Keratinocyte (primary cell): Measurements from ENCODE around the gene ZNF780A. TPM values are rescaled to one million over a fixed set of nuclear protein-coding genes. Genes with fewer than 3 reads are reported as not detected.

Source experiments
- DNase-seq: peaks from one replicate; pipeline ENCODE4 v3.0.0-alpha.2; 2011; ENCODE audit warnings: low read depth, missing footprints, low spot score
- FAIRE-seq: peaks from 2 replicates; lab custom pipeline; 2011; peaks lifted over from hg19 to GRCh38; lab: Jason Lieb, UNC
- H2AFZ ChIP-seq: 2 replicates; pipeline ENCODE4 v1.6.0; 2012; ENCODE audit warnings: low read length, control low read depth, inconsistent platforms; ENCODE audit not compliant: control insufficient read depth
- H3K27ac ChIP-seq: 2 replicates; pipeline ENCODE4 v1.5.1; 2011; ENCODE audit warnings: low read length; ENCODE audit not compliant: control insufficient read depth, insufficient read depth
- H3K27me3 ChIP-seq: 3 replicates; pipeline ENCODE4 v1.6.0; 2011; ENCODE audit warnings: low read length; ENCODE audit not compliant: control insufficient read depth, insufficient read depth; ENCODE audit errors: extremely low read depth
- H3K36me3 ChIP-seq, 2 experiments: 2 replicates in 1 of 2; 3 replicates in 1 of 2; pipeline ENCODE4 v1.5.1; 2011; ENCODE audit warnings: low read length in 2 of 2, mild to moderate bottlenecking in 1 of 2; ENCODE audit not compliant: control insufficient read depth in 2 of 2, insufficient read depth in 2 of 2; ENCODE audit errors: extremely low read depth in 1 of 2
- H3K4me1 ChIP-seq: 3 replicates; pipeline ENCODE4 v1.5.1; 2011; ENCODE audit warnings: low read length; ENCODE audit not compliant: control insufficient read depth, insufficient read depth; ENCODE audit errors: extremely low read depth
- H3K4me2 ChIP-seq: 3 replicates; pipeline ENCODE4 v1.6.0; 2011; ENCODE audit warnings: low read depth, low read length; ENCODE audit not compliant: control insufficient read depth, insufficient read depth; ENCODE audit errors: extremely low read depth
- H3K4me3 ChIP-seq, 3 experiments: fragments of 200-600 bp in 1 of 3; sonication (generic) in 1 of 3; 2 replicates in 2 of 3; 3 replicates in 1 of 3; pipeline ENCODE4 v1.5.1; 2011 to 2016; ENCODE audit warnings: low read length in 3 of 3, mild to moderate bottlenecking in 3 of 3, control low read depth in 2 of 3, inconsistent platforms in 1 of 3, low read depth in 1 of 3, mixed read lengths in 1 of 3, mixed run types in 1 of 3, moderate library complexity in 1 of 3; ENCODE audit not compliant: control insufficient read depth in 2 of 3, insufficient read depth in 2 of 3; ENCODE audit errors: extremely low read depth in 1 of 3
- H3K79me2 ChIP-seq: 2 replicates; pipeline ENCODE4 v1.6.0; 2012; ENCODE audit warnings: low read length; ENCODE audit not compliant: control insufficient read depth, insufficient read depth
- H3K9ac ChIP-seq: 3 replicates; pipeline ENCODE4 v1.6.0; 2011; ENCODE audit warnings: low read length; ENCODE audit not compliant: control insufficient read depth, insufficient read depth; ENCODE audit errors: extremely low read depth
- H3K9me1 ChIP-seq: 3 replicates; pipeline ENCODE4 v1.6.0; 2011; ENCODE audit warnings: low read length; ENCODE audit not compliant: control insufficient read depth, insufficient read depth; ENCODE audit errors: extremely low read depth
- H3K9me3 ChIP-seq: 2 replicates; pipeline ENCODE4 v1.5.1; 2012; ENCODE audit warnings: low read depth, low read length; ENCODE audit not compliant: control insufficient read depth
- H4K20me1 ChIP-seq: 3 replicates; pipeline ENCODE4 v1.6.0; 2011; ENCODE audit warnings: low read length; ENCODE audit not compliant: control insufficient read depth, insufficient read depth; ENCODE audit errors: extremely low read depth
- CTCF ChIP-seq, 3 experiments: IDR thresholded peaks in 1 of 3; conservative IDR thresholded peaks in 1 of 3; optimal IDR thresholded peaks in 1 of 3; 2 replicates in 2 of 3; 3 replicates in 1 of 3; pipeline versions ENCODE3 to v1.5.1; 2011; ENCODE audit warnings: low read length in 3 of 3, mild to moderate bottlenecking in 3 of 3, moderate library complexity in 2 of 3, control low read depth in 1 of 3, inconsistent platforms in 1 of 3; ENCODE audit not compliant: insufficient read depth in 2 of 3; ENCODE audit errors: extremely low read depth in 1 of 3
- EZH2 ChIP-seq: IDR thresholded peaks from one replicate; pipeline ENCODE4 v1.6.1; 2012; ENCODE audit warnings: inconsistent platforms, mild to moderate bottlenecking, low read length, moderate library complexity
- dilution Hi-C: fragments of 300-500 bp; cut with MboI; formaldehyde crosslinking; loops from one replicate; pipeline ENCODE4 v1.7.0; 2020; ENCODE audit warnings: low sequenced_read_pairs; ENCODE audit not compliant: extremely low pct_ligation_motif_present
- polyA plus RNA-seq, 5 experiments: library from polyadenylated mRNA; depleted of rRNA in 3 of 5; stranded (reverse) in 3 of 5; stranded (forward) in 1 of 5; unstranded in 1 of 5; fragments of >200 nt; gene quantifications; 1 replicate in 1 of 5; 2 replicates in 3 of 5; 3 replicates in 1 of 5; pipeline versions ENCODE4 v1.2.1 to v1.2.3, GENCODE V29; 2011 to 2012; ENCODE audit warnings: missing spikeins in 2 of 5, low read depth in 1 of 5, low replicate concordance in 1 of 5

ZNF780A gene
- polyA plus RNA-seq, 1 donor (not counting 4 experiments of a cell fraction or from before 2014, with no cell fraction given), result 19.0 TPM

- Histone ChIP-seq H4K20me1 (no peaks in the 10 kb centered on the region), H3K4me2 (no peak overlapping the region), H3K4me1 (no peaks in the 10 kb centered on the region), H3K9me1 (no peaks in the 10 kb centered on the region), H3K27ac (no peak overlapping the region), H3K4me3 (no peak overlapping the region), H3K36me3 (no peaks in the 10 kb centered on the region), H3K27me3 (no peaks in the 10 kb centered on the region), H3K9me3 (peaks cover 6% of the 10 kb centered on the region), H2AFZ (no peak overlapping the region), H3K79me2 (no peaks in the 10 kb centered on the region), H3K9ac (no peak overlapping the region)
- DNase-seq, result no peak
- no peak for TF ChIP-seq EZH2
- TF ChIP-seq CTCF (optimal IDR thresholded peaks at IDR 0.05 in 1 of 3, IDR thresholded peaks at IDR 0.05 in 1 of 3, conservative IDR thresholded peaks at IDR 0.05 in 1 of 3; ENCODE audit: extremely low read depth in 1 of 3, insufficient read depth in 2 of 3, low read length in 3 of 3), result no peak
- dilution Hi-C loops, result no loop called here
- FAIRE-seq, result no peak
Measured at GRCh38 chr19:40026597-40026970, 64.2 kb downstream of the ZNF780A start.

- H4K20me1 ChIP-seq, result no peaks in the 10 kb centered on the region
- DNase-seq, result no peak
- FAIRE-seq, result no peak
Measured at GRCh38 chr19:40025938-40026596, 64.7 kb downstream of the ZNF780A start.

More at GRCh38 chr19:40025938-40026596, 64.7 kb downstream of the ZNF780A start:
- no peak overlapping the region for H3K27ac ChIP-seq
- H3K9ac ChIP-seq, result no peak overlapping the region
- no peak overlapping the region for H2AFZ ChIP-seq
- no peaks in the 10 kb centered on the region for H3K79me2 ChIP-seq
- no peaks in the 10 kb centered on the region for H3K9me1 ChIP-seq
- dilution Hi-C loops, result no loop called here
- no peaks in the 10 kb centered on the region for H3K36me3 ChIP-seq
- no peak overlapping the region for H3K4me3 ChIP-seq
- H3K9me3 ChIP-seq, result peaks cover 6% of the 10 kb centered on the region
- H3K27me3 ChIP-seq, result no peaks in the 10 kb centered on the region
- H3K4me2 ChIP-seq, result no peak overlapping the region
- TF ChIP-seq EZH2, result no peak
- TF ChIP-seq CTCF (optimal IDR thresholded peaks at IDR 0.05 in 1 of 3, IDR thresholded peaks at IDR 0.05 in 1 of 3, conservative IDR thresholded peaks at IDR 0.05 in 1 of 3; ENCODE audit: extremely low read depth in 1 of 3, insufficient read depth in 2 of 3, low read length in 3 of 3), result no peak
- H3K4me1 ChIP-seq, result no peaks in the 10 kb centered on the region
